Stimulated activated CD4-positive, alpha-beta T cell treated with anti-CD3 and anti-CD28 coated beads, Interleukin-1b, Interleukin-23, amount 100 ng/mL, for 1 hour (primary cell): ENCODE data around the gene FAM171A1.

Source experiments
- DNase-seq, 2 donors: peaks; one replicate each; pipeline ENCODE4 v3.0.0-alpha.2; 2020; ENCODE audit warnings: low read depth in 2 of 2

The FAM171A1 gene

DNA sequence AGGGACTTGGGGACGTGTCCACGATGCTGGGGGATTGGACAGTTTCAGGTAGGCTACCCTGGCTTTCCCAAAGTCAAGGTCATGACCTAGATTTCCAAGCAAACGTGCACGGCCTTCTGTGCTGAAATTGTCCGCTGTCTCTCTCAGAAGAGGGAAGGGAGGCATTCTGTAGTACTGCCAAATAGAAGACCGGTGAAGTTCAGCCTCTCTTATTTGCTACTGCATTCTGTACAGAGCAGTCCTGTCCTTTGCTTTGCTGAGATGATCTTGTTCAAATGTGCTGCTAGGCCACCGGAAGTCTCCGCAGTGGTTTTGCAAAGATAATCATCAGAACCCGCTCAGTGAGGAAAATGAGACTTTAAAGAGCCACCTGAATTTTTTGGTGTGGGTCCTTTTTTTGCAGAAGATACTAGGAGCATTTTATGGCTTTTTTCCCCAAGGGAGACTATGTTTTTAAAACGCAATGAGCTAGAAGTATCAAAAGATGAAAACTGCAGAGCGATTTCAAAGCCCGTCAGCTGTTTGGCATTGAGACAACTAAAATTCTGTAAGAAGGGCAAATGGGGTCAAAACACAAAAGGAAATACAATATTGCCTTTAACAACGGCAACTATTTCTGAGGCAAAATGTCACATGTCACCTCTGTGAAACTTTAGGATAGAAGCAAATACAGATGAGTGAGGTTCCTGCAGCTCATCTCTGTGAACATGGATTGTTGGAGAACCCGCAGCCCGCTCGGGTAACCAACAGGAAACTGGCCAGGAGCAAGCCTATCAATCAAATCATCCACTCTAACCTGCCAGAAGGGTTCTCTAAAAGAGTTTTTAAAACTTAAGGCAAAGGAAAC, 201.3 kb downstream of the FAM171A1 start:
- no peak for DNase-seq

DNA sequence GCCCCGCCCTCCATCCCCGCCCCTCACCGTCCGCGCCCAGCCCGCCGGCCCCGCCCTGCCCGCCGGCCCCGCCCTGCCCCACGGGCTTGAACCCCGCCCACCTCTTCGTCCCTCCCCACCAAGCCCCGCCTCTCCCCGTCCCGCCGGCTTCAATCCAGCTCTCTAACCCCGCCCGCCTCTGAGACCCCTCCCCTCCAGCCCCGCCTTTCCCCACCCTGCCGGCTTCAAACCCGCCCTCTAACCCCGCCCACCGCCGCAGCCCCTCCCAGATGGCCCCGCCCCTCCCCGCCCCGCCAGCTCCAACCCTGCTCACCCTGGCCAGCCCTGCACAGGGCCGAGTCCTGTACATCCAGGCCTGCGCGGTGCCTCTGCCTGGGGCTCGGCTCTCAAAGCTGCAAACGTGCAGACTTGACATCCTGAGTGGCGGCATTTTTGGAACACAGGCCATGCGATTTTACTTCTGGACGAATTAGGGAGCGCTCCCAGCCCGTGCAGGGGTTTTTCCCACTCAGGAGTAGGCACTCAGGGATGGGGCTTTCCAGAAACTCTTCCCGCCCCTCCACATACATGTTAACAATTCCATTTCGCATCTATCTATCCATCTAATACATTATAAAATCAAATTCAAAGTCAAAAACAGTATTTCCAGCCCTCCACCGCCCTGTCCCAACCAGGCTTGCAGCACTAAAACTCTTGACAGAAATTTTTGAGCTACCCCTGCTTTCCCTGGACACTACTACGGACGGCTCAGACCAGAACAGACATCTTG, 202.1 kb downstream of the FAM171A1 start:
- peak; percentile 97 to 98 for DNase-seq

DNA sequence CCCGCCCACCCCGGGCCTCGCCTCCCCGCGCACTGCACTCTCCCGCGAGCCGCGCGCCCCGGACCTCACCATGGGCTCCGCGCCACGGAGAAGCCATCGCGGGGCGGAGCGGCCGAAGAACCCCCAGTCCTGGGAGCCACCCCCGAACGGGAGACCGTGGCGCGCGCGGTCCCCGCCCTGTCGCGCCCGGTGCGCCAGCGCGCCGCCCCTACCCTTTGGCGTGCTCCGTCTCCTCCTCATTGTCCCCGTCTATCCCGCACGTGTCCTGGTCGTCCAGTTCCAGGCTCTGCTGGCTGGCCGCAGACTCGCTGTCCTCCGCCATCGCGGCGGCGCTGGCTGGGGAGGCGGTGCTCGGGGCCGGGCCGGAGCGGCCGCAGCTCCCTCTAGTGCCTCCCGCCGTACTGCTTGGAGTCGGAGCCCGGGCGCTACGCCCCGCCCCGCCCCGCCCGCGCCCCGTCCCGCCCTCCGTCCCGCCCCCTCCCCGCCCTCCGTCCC, 202.8 kb downstream of the FAM171A1 start, which contains the start of gene NMT2:
Gene NMT2, minus strand, starts transcription at position 403 of the 495 bp plus-strand sequence. Its CDS starts 81 bp downstream, at position 322.
- peak in 1 of 2 donors; percentile 13 for DNase-seq

DNA sequence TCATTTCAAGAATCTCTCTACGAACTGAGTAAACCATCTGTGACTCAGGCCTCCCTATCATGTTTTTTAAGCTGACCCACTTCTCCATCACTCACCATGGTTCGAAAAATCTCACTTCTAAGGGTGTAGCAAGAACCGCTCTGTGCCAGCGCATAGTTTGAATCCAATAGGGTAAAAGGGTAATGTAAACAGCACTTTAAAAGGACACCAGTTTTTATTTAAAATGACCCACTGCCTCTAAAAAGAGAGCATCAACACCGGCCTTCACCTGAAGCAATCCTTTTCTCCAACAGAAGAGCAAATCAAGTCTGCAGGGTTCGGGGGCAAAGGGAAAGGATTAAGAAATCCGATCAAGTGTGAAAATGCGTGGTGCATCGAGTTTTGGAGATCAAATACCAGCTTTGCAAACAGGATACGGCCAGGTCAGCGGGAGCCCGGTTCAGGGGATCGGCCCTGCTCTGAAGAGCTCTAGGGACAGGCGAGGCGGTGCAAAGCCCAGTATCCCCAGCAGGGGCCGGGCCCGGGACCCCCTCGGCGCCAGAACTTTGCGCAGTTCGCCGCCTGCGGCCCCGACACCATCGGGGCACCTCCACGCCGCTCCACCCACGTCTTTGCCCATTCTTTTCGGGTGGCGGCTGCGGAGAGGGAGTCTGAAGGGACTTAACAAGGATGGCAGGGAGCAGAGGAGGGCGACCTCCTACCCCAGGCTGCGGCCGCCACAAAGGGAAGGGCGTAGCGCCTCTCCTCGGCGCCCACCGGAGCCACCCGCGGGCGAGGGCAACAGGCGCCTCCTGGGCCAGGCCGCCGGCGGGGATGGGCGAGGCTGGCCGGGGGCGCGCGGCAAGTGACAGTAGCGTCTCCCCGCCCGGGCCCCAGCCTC, 203.4 kb downstream of the FAM171A1 start:
- peak in 1 of 2 donors; percentile 4 for DNase-seq

DNA sequence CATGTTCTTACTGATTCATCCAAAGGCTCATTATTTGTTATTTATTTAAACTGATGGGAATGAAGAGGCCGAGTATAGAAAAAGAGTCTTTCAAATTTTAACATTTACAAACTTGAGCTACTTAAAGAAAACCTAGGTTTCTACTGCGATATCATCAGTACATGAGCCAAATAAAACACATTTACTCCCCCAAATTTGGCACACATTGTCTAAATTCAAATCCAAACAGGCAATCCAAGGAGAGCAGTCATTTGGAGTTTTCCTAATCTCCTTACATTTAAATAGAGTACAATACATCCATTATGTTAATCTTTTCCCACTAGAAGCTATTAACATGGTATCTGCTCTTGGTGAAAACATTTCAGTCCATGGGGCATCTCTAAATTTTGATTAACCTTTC, 204.8 kb downstream of the FAM171A1 start:
- DNase-seq = no peak

DNA sequence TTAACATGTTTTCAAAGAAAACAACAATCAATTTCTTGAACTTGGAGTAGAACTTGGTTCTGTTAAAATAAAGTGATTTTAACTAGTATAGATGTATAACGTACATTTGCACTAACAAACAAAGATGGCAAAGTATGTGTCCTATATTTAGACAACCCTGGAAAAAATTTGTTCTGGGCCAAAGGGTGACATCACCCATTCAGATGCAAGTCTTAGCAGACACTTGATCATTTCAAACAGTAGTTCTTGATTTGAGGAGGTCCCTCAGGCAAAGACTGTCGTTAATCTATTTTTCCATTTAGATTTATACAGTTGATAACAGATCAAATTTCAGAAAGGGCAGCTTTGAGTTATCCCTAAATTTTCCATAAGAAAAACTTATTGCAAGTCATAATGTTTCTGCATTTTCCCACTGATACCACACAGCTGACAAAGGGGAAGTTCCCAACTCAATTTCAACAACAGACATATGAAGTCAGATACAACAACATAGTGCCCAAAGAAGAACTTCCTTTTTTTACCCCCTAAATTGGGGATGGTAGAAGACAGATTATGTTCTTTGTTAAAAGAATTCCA, 207.7 kb downstream of the FAM171A1 start:
- DNase-seq = no peak
